GM19455 (cell line): ENCODE data around the gene CCL13.
"Not testable (repeated sequence)": the region's sequence is repeated elsewhere in the genome, so short reads cannot be mapped to it uniquely, and the experiment has no call there.

Source experiments
- ATAC-seq: cut with Tn5 transposase; IDR thresholded peaks from one replicate; pipeline ENCODE4 v1.9.1; 2021; ENCODE audit not compliant: unreplicated experiment

Gene CCL13

DNA sequence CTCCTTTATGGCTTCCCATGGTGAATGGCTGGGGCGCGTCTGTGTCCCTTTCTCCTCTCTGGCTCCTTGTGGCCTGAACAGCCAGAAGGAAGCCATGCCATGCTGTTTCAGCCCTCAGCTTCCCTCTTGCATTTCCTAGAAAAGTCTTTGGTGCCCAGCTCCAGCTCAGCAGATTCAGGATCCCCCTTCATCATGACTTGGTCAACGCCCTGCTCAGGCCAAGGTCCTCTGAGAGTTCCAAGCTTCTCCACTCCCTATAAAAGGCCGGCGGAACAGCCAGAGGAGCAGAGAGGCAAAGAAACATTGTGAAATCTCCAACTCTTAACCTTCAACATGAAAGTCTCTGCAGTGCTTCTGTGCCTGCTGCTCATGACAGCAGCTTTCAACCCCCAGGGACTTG is at the start of gene CCL13:
Gene CCL13 (plus strand): TSS at position 287 of the 400 bp plus-strand sequence. CDS start 47 bp downstream, at position 334.
- ATAC-seq, result no peak

DNA sequence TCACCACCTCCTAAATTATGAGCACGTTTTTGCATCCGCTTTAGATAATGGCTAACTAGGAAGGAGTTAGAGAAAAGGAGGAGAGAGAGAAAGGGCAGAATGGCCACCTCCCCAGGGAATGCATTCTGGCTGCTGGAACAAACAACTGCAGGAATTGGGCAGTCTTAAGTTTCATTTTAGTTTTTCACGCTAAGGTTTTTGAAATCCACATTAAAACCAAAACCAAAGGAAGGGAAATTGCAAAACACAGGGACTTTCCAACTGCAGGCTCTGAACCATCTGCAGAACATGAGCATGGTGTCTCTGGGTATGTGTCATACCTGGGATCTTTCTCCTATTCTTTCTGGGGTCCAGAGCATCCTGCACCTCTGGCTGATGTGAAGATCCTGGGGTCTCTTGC is 49.2 kb upstream of the CCL13 start:
- no peak for ATAC-seq

DNA sequence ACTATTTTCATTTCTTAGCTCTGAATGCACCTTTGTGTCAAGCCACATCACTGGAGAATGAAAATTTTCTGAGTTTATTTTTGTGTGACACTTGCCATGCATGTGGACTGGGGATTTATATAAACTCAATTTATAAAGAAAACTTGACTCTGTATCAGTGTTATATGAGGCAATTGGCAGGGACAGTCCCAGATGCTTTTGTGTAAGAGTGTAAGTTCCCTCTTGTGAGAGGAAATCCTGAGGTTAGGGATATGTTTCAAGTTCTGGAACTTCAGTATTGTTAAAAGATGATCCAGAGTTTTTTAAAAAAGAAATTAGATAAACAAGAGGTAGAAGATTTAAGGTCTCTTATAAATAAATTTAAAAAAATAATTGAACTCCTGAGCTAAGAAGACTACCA is 47.9 kb upstream of the CCL13 start:
- ATAC-seq, result no peak

DNA sequence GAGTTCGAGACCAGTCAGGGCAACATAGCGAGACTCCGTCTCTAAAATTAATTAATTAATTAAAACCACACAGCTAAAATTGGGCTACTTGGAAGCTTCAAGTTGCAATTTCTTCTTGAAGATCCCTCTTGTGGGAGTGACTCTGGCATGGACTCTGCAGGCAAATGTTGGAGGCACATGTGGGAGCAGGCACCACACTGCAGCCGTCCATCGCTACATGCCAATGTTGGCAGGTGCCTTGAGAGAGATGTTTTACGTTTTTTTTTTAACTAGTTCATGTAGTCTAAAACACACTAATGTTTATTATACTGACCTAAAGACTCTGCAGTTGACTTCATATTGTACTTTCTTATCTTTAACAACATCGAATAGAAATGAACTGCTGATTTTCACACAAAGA is 45.0 kb upstream of the CCL13 start:
- ATAC-seq, result no peak

DNA sequence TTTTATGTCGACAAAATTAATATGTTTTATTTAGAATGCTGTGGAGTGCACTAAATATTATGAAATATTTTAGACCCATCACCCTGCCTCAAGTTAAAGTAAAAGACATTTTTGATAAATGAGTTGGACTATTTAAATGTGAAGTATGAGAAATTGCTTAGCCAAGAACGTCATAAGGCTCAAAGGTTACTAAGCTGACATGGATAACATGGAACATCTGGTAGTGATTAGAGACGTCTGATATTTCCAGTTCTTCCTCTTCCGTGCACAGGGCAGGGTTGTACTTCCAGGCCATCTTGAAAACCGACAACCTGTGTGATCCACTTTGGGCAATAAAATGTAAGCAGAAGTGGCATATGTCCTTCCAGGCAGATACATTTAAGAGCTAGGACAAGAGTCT is 44.2 kb upstream of the CCL13 start:
- no peak for ATAC-seq

DNA sequence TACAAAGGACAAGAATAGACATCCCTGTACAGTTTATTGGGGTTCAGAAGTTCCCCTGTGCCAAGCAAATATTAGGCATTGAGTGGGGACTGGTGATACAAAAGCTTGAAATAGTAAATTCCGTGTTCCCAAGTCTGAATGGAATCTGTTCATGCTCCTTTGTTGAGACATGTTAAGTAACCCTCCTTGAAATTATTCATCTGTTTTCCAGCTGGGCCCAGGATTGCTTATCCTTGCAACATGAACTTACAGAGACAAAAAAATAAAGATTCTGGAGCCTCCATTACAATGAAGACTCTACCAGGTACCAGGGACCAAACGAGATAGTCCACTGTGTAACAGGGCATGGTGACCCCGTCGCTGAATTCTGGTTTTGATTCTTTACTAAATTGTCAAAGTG is 43.1 kb upstream of the CCL13 start:
- no peak for ATAC-seq

DNA sequence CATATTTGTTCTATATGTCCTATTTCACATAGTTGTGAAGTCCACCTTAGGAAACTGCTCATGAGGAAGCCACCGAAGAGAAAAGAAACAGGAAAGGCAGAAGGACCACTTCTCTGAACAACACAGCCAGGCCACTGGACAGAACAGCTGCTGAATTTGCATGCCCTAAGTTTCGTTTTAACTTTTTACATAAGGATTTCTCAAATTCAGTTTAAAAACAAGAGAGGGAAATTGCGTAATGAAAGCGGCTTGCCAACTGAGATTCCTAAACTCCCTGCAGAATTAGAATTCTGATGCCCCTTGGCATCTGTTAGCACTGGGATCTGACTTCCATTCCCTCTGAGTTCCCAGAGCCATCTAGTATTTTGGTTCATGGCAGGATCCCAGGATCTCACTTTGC is 42.0 kb upstream of the CCL13 start:
- no peak for ATAC-seq

DNA sequence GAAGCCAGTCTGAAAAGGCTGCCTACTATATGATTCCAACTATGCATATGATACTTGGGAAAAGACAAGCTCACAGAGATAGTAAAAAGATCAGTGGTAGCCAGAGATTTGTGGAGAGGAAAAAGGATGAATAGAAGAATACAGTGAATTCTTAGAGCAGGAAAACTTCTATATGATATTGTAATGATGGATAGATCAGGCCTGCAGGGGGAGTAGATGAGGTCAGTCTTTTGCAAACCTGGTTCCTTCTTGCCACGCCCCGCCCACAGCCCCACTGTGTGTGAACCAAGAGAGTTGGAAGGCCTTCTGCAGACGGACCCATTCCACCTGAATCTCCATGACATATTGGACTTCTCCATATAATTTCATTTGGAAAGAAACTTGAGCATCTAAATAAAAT is 37.8 kb upstream of the CCL13 start:
- ATAC-seq, result no peak

DNA sequence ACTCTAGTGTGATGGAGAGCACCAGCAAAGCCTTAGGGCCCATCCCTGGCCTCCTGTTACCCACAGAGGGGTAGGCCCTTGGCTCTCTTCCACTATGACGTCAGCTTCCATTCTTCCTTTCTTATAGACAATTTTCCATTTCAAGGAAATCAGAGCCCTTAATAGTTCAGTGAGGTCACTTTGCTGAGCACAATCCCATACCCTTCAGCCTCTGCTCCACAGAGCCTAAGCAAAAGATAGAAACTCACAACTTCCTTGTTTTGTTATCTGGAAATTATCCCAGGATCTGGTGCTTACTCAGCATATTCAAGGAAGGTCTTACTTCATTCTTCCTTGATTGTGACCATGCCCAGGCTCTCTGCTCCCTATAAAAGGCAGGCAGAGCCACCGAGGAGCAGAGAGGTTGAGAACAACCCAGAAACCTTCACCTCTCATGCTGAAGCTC is 37.2 kb upstream of the CCL13 start, which contains the start of gene CCL8:
Gene CCL8 (plus strand): TSS at position 397 of the 445 bp plus-strand sequence. CDS start 67 bp downstream, outside the sequence.
- no peak for ATAC-seq

DNA sequence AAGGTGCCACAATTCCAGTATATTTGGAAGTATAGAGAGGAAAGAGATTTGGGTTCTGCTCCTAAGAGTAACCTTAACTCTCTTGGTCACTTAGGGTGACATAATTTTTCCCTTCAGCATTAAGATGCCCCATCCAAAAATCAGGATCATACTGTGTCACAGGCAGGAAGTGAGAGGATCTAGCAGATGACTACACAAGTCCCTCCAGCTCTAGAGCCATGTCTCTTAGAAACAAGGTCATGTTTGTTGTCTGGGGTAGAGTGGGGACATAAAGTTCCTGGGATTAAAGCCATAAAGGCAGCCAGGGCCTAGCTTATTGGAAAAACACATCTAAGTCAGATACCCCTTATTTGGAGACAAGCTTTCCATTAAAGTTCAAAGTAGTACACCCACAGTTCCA is 34.3 kb upstream of the CCL13 start:
- no peak for ATAC-seq

DNA sequence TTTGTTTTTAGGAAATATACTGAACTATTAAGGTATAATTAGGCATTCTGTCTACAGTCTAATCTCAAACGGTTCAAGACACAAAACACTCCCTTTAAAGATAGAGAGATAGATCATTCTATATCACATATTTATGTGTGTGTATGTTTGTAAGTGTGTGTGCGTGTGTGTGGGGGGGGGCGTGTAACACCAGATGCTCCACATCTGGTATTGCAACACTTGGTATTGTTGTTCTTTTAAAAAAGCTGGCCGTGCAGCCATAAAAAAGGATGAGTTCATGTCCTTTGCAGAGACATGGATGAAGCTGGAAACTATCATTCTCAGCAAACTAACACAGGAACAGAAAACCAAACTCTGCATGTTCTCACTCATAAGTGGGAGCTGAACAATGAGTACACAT is 28.7 kb upstream of the CCL13 start:
- ATAC-seq, result not testable (repeated sequence)

DNA sequence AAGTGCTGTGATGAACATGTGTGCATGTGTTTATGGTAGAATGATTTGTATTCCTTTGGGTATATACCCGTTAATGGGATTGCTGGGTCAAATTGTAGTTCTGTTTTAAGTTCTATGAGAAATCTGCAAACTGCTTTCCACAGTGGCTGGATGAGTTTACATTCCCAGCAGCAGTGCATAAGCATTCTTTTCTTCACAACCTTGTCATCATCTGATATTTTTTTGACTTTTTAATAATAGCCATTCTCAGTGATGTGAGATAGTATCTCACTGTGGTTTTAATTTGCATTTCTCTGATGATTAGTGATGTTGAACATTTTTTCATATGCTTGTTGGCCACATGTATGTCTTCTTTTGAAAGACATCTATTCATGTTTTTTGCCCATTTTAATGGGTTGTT is 18.6 kb upstream of the CCL13 start:
- no peak for ATAC-seq

DNA sequence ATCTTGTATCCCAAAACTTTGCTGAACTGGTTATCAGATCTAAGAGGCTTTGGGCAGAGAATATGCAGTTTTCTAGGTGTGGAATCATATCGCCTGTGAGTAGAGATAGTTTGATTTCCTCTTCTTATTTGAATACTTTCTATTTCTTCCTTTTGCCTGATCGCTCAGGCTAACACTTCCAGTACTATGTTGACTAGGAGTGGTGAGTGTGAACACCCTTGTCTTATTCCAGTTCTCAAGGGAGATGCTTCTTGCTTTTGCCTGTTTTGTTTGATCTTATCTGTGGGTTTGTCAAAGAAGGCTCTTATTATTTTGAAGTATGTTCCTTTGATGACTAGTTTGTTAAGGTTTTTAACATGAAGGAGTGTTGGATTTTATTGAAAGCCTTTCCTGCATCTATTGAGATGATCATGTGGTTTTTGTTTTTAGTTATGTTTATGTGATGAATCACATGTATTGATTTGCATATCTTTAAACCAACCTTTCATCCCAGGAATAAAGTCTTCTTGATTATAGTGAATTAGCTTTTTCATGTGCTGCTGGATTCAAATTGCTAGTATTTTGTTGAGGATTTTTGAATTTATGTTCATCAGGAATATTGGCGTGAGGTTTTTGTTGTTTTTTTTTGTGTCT is 17.0 kb upstream of the CCL13 start:
- ATAC-seq, result no peak

DNA sequence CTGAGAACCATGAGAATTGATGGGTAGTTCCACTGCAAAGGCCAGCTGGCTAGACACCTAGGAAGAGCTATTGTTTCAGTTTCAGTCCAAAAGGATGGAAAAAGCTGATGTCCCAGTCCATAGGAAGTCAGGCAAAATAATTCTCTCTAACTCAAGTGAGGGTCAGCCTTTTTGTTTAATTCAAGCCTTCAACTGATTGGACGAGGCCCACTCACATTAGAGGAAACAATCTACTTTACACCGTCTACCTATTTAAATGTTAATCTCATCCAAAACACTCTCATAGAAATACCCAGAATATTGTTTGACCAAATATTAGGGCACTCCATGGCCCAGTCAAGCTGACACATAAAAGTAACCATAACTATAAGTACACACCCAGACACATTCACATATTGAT is 14.4 kb upstream of the CCL13 start:
- ATAC-seq, result no peak

DNA sequence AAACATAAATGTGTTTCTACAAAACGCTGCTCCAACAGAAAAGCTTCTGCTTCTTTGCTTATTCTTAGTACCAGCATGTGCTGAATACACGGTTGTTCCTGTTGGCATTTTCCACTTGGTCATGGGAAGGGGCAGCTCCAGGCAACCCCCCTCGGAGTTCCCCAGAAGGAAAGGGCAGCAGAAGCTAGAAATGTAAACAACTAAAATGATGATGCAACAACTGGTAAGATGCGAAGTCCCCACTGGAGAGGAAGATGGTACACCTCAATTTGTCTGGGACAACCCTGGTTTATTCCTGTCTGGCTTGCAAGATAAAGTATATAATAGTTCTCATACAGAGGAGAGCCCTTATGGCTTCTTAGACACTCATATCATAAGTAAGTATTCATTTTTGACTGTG is 9.2 kb upstream of the CCL13 start:
- ATAC-seq, result no peak

DNA sequence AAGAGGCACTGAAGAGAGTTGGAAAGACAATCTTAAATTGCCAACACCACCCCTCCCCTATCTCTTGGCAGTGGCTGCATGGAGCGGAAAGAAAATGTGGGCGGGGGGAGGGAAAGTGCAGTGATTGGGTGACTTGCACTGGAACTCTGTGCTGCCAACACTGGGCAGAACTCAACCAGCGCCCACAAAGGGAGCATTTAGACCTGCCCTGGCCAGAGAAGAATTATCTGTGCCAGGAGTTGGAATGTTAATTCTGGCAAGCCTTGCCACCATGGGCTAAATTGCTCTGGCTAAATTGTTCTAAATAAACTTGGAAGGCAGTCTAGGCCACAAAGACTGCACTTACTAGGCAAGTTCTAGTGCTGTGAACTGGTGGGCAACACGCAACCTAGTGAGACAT is 6.5 kb upstream of the CCL13 start:
- ATAC-seq, result no peak

DNA sequence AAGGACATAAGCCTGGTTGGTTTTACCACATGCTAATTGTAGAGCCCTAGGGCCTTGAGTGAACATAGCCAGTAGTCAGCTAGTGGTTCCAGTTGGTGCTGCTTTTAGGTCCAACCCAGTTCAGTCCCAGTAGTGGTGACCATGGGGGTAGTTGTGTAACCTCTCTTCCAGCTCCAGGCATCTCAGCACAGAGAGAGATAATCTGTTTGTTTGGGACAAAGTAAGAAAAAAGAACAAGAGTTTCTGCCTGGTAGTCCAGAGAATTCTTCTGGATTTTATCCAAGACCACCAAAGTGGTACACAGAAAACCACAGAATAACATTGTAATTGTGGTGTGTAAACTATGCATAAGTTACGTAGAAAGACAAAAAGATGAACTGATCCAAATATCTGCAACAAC is 5.2 kb upstream of the CCL13 start:
- no peak for ATAC-seq

DNA sequence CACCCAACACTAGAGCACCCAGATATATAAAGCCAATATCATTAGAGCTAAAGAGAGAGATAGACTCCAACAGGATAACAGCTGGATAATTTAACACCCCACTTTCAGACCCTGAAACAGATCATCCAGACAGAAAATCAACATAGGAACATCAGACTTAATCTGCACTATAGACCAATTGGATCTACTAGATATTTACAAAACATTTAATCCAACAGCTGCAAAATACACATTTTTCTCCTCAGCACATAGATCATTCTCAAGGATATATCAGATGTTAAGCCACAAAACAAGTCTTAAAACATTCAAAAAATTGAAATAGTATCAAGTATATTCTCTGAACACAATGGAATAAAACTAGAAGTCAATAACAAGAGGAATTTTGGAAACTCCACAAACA is 4.1 kb upstream of the CCL13 start:
- ATAC-seq, result no peak

DNA sequence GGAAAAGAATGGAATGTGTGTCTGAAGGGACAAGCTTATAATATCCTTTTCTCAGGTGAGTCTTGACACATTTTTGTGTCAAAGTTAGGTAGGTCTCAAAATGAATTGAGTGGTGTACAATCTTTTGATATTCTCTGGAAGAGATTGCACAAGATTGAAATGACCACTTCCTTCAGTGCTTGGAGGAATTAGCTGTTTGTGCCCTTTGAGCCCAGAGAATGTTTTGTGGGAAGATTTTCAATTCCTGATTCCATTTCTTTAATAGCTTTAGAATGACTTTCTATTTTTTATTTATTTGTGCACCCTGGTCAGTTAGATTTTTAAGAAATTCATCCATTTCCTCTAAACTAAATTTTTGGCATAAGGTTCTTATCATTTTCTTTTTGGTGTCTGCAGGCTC is 1.6 kb upstream of the CCL13 start:
- ATAC-seq, result no peak

DNA sequence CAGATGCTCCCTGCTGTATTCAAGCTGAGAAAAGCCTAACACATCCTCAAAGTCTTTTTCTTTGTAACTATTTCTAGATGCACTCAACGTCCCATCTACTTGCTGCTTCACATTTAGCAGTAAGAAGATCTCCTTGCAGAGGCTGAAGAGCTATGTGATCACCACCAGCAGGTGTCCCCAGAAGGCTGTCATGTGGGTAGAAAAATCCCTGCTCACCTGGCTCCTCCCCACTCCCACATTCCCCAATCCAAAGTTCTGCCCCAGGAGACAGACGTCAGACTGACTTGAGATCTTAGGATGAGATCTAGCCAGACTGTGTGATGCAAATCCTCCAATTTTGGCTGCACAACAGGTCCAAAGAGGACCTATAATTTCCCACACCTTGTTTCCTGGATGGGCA is 1.1 kb downstream of the CCL13 start:
- no peak for ATAC-seq

DNA sequence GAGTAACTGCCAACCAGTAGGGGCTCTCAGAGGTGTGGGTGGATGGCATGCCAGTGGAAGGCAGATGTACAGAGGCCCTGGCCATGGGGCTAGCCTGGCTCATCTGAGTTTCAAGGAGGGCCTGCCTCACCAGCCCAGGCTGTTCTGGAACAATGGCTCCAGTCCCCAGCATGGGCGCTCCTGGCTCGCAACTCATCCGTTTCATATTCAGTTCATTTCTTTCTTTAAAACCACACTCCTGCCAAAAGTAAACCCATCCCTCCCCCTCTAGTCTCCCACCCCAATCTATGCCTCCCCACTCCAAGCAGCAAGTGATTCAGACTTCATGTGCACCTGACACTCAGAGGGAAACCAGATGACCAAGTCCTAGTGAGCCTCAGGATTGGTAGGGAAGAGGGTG is 2.4 kb downstream of the CCL13 start:
- ATAC-seq, result no peak

DNA sequence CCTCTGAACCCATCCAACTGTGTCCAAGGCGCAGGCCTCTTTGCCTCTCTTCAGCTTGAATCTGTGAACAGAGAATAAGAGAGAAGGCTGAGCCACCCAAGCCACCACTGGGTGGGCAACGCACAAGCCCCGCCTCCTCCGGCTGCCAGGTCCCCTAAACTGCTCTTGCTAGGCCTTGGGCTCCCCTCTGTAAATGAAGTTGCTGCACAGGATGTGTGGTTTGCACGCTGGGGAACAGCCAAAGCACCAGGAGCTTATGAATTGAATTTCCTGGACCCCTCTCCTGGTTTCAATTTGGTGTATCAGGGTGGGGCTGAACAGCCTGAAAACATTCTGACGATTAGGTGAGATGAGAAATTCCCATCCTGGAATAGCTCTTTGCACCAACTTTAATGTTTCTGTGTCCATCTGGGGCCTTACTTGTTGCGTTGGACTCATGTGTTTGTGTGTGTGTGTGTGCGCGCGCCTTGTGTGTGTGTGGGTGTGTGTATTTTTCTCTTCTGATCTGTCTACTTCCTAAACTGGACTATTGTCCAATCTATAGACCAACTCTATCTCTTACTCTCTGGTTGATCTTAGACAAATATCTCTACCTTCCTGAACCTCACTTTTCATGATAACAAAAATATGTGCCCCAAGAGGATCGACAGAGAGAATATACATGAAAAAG is 4.5 kb downstream of the CCL13 start:
- no peak for ATAC-seq
